GM21528 (cell line): ENCODE data around the gene WDPCP.
"Not testable (repeated sequence)": the region's sequence is repeated elsewhere in the genome, so short reads cannot be mapped to it uniquely, and the experiment has no call there.

ENCODE experiments used
- ATAC-seq: cut with Tn5 transposase; IDR thresholded peaks from one replicate; pipeline ENCODE4 v1.9.1; 2021; ENCODE audit warnings: mild to moderate bottlenecking, moderate library complexity; ENCODE audit not compliant: unreplicated experiment, low FRiP score

Gene WDPCP

GRCh38 chr2:63283273-63283672 lies 305.0 kb downstream of the WDPCP start:
- no peak for ATAC-seq

- no peak for ATAC-seq
Observed at GRCh38 chr2:63272560-63272959, 315.7 kb downstream of the WDPCP start.

GRCh38 chr2:63270717-63271116 lies 317.6 kb downstream of the WDPCP start:
- no peak for ATAC-seq

- ATAC-seq, result no peak
Observed at GRCh38 chr2:63268946-63269345, 319.3 kb downstream of the WDPCP start.

- no peak for ATAC-seq
Observed at GRCh38 chr2:63261137-63261621, 327.1 kb downstream of the WDPCP start.

- no peak for ATAC-seq
Observed at GRCh38 chr2:63257473-63257872, 330.8 kb downstream of the WDPCP start.

GRCh38 chr2:63249161-63249560 lies 339.1 kb downstream of the WDPCP start:
- no peak for ATAC-seq

- no peak for ATAC-seq
Observed at GRCh38 chr2:63242747-63243146, 345.5 kb downstream of the WDPCP start.

GRCh38 chr2:63225964-63226686 lies 362.2 kb downstream of the WDPCP start:
- no peak for ATAC-seq

GRCh38 chr2:63218800-63219526 lies 369.3 kb downstream of the WDPCP start:
- no peak for ATAC-seq

GRCh38 chr2:63195310-63195709 lies 393.0 kb downstream of the WDPCP start:
- ATAC-seq, result no peak

GRCh38 chr2:63194175-63194574 lies 394.1 kb downstream of the WDPCP start:
- ATAC-seq, result no peak

GRCh38 chr2:63192889-63193774 lies 395.1 kb downstream of the WDPCP start:
- no peak for ATAC-seq

- ATAC-seq, result no peak
Observed at GRCh38 chr2:63192169-63192888, 395.9 kb downstream of the WDPCP start.

- ATAC-seq, result no peak
Observed at GRCh38 chr2:63189026-63189425, 399.3 kb downstream of the WDPCP start.

GRCh38 chr2:63186331-63186730 lies 401.9 kb downstream of the WDPCP start:
- no peak for ATAC-seq

GRCh38 chr2:63163161-63163820 lies 425.0 kb downstream of the WDPCP start:
- ATAC-seq, result no peak

- no peak for ATAC-seq
Observed at GRCh38 chr2:63159262-63159661, 429.0 kb downstream of the WDPCP start.

GRCh38 chr2:63136683-63137082 lies 451.6 kb downstream of the WDPCP start:
- not testable (repeated sequence) for ATAC-seq

GRCh38 chr2:63132020-63132419 lies 456.3 kb downstream of the WDPCP start:
- no peak for ATAC-seq
